IPS DF 4.7 (cell line): ENCODE data around the gene DCHS2.

ENCODE experiments used
- DNase-seq: peaks from one replicate; pipeline ENCODE4 v3.0.0-alpha.2; 2013; ENCODE audit warnings: low spot score; ENCODE audit errors: extremely low read depth

Gene DCHS2

DNA sequence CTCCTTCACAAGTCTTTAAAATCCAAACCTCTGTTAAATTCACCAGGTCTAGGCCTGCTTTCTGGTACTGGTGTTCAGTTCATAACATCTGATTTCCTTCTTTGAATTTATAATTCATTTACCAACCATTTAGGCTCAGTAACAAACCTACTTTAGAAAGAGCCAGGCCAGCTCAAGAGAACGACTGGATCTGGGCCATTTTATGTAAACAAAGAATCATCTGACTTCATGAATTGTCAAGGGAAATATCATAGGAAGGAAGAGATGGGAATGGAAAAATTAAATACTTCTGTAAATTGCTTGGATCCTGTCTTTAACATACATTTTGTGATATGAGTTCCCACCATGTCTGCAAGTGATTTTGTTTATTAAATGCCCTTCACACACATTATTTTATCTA is 36.5 kb downstream of the DCHS2 start:
- no peak for DNase-seq

DNA sequence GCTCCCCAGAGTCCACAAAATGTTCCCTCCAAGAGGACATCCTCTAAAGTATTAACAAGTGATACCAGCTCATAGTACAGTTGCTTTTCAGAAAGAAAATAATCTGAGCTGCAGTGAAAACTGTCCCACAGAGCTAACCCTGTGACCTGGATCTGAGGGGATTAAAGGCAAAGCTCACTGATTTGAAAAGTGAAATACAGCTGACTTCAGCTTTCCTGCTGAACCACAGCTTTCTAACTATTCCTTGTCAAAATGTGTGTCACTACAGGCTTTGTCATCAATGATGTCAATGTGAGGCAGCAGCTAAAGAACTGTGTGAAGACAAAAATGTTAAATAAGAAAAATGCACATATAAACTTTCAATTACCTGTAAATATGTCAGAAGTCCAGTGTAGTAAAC is 36.9 kb downstream of the DCHS2 start:
- DNase-seq: no peak

- DNase-seq: no peak
Measured at GRCh38 chr4:154452798-154453346, 38.7 kb downstream of the DCHS2 start.

DNA sequence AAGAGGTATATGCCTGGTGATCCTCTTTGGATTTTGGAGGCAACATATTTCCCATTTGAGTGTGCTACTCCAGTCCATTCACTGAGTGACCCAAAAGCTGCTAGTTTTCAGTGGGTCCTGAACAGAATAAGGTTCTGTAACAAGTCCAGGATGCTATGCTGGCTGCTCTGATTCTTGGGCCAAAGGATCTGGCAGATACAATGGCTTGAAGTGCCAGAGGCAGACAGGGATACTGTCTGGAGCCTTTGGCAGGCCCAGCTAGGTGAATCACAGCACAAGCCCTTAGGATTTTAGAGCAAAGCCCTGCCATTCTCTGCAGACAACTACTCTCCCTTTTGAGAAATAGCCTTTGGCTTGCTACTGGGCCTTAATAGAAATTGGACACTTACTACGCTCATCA is 40.6 kb downstream of the DCHS2 start:
- no peak for DNase-seq

DNA sequence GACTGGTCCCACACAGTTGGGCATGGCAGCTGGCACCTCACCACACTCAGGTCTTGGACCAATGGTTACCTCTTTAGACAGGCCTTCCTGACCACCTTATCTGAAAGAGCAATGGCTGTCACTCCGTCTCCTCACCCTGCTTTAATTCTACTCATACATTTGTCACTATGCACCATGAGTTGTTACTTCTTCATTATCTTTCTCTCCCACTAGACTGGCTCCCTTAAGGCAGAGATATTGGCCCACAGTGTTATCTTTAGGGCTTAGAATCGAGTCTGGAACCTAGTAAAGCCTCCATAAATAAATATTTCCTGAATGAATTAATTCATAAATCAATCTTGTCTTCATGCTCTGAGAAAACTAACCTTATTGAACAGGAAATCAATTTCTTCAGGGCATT is 46.6 kb downstream of the DCHS2 start:
- DNase-seq: no peak

DNA sequence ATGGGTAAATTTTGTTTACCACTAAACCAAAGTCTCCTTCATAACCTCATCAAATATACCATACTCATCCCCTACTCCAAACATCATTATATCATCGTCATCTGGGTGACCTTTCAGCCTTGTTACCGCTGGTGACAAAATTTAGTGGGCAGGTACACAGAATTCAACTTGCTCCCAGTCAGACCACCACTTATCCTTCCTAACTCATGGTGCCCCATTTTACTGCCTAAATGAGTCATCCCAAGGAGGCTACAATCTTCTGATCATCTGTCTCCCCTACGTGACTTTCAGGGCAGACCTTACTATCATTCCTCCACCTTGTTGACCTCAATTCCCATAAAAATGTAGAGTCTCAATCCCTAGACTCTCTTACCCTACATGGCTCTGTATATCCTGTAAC is 49.6 kb downstream of the DCHS2 start:
- DNase-seq: no peak

DNA sequence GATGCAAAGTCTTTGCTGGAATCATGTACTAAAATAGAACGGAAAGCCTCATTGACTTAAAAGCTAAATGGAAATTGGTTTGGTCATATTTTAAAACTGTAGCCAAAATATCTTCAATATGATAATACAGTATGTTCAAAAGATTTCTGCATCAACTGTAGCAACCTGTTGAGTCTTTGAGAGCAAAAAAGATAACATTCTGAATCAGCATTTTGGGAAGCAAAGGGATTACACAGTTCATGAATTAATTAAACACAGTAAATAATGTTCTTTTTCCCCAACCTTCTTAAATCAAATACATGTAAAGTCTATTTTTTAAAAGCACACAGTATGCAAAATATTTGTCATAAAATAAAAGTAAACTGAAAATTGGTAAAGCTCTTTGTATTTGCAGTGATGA is 50.5 kb downstream of the DCHS2 start:
- DNase-seq: no peak

DNA sequence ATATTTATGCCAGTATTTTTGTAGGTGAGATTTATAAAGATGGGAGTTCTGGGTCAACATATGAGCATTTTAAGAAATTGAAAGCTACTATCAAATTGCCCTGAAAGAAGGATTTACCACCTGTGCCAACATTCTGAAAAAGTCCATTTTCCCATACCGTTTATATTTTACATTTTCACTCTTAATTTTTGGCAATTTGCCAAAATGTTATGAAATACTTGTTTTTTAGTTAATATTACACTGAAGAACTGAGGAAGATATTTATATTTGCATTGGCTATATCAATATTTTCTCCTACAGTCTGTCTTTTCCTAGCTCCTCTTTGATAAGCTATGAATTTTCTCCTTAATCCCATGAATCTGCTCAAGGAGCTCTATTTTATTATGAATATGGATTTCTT is 52.4 kb downstream of the DCHS2 start:
- no peak for DNase-seq

DNA sequence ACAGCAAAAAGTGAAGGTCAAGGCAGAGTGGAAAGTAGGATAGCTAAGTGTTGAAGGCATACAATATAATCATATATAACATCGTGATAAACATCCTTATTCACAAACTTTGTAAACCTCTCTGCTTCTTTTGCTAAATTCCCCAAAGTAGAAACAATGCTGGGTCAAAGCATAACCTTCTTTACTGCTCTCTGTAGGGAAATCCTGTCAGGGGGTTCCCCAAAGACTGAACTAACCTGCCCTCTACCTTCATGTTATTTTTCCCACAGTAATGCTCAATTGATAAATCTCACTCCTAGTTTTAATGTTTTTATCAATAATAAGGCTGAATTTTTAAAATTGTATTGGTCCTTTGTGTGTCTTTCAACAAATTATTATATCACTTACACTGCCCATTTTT is 55.7 kb downstream of the DCHS2 start:
- no peak for DNase-seq

DNA sequence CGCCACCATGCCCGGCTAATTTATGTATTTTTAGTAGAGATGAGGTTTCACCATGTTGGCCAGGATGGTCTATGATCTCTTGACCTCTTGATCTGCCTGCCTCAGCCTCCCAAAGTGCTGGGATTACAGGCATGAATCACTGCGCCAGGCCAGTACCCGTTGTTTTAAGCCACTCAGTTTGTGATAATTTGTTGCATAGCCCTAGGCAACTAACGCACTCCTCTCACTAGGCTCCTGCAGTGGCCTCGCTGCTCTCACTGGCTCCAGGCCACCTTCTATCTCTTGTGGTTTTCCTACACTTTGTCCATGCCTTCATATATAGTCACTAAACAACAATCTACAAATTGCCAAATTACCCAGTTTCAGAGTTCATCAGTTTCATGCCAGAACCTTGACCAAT is 58.1 kb downstream of the DCHS2 start:
- DNase-seq: no peak

- DNase-seq: no peak
Measured at GRCh38 chr4:154429176-154429575, 62.4 kb downstream of the DCHS2 start.

GRCh38 chr4:154427149-154427548 is 64.5 kb downstream of the DCHS2 start:
- no peak for DNase-seq

DNA sequence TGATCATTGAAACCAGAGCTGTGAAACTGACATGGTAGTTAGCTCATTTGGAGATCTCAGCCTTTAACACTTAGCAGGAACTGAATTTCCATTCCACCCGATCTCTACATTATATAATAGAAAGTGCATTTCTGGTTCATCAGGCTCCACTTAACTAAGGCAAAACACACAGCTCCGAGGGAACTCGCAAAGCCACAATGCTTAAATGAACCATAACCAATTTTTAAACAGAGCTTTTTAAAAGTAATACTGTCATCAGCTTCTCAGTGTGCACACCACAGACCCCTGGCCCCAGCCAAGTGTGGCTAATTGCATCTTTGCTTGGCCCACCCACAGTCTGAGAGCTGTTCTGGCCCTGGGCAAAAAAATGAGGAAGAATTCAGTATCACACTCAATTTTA is 66.1 kb downstream of the DCHS2 start:
- DNase-seq: no peak

- no peak for DNase-seq
Measured at GRCh38 chr4:154424810-154425484, 66.7 kb downstream of the DCHS2 start.

DNA sequence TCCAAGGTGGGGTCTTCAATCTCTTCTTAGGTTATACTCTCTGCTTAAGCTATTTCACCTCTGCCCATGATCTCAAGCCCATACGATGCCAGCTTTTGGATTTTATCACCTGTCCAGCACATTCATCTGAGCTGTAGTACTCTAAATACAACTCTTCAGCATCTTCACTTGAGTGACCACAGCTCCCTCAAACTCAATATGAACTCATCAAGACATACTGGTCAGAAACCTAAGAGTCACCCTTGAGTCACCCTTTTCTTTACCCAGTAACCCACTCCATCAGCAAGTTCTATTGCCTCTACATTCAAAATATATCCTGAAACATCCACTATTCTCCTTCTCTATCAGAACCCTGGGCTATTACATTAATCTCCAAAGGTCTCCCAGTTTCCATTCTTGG is 69.4 kb downstream of the DCHS2 start:
- no peak for DNase-seq

DNA sequence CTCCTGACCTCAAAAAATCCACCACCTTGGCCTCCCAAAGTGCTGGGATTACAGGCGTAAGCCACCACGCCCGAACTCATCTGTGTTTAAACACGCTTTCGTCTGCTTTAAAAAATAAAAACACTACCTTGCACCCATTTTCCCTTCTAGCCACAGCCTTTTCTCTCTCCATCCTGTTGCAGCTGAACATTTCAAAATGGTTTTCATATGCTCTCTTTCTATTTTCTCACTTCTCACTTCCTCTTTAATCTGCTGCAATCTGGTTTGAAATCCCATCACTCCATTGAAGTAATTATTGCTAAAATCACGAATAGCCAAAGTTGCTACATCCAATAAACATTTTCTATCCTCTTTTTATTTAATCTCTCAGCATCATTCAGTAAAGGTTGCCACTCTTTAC is 70.0 kb downstream of the DCHS2 start:
- DNase-seq: no peak

DNA sequence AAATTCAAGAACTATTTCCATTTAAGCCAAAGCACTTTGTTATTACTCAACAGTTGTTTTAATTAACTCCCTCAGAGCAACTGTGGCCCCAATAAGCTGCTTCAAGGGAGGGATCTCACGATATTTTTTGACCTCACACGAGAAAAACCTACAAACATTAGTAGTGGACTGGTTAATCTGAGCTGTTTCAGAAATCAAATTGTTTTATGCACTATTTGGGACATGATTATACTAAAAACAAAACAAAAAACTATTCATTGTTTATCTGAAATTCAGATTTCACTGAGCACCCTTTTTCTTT is 74.3 kb downstream of the DCHS2 start:
- no peak for DNase-seq

DNA sequence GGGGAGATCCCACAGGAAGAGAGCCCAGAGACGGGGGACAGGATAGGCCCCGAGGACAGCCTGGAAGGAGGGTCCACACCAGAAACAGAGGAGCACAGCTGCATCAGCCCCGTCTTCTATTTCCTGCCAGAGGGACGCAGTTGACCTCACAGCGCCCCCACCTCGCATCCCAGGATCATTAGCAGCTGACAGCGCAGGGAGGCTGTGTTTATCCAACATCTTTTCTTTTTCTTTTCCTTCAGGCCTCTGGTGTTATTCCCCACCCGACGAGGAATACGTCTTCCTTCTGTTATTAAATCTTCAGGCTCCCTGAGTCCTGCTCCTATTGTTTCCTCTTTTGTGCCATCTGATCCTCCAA is 75.4 kb downstream of the DCHS2 start:
- no peak for DNase-seq

- no peak for DNase-seq
Measured at GRCh38 chr4:154415313-154415712, 76.3 kb downstream of the DCHS2 start.

DNA sequence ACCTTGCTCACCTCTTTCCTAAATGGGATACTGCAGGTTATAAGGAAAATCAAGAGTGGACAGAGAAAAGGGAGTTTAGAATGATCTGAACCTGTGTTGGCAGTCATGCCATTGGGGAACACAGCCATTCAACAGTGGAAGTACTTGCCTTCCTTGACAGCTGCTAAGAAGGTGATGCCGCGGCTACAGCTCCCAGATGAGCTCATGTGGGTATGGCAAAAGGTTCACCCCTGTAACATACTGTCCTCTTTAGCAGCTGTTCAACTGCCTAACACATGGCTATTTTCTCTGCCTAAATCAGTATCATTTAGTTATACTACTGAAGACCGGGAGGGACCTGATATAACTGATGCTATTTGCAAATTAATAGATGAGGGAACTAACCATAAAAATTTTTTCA is 76.8 kb downstream of the DCHS2 start:
- no peak for DNase-seq

- no peak for DNase-seq
Measured at GRCh38 chr4:154414371-154414770, 77.2 kb downstream of the DCHS2 start.

DNA sequence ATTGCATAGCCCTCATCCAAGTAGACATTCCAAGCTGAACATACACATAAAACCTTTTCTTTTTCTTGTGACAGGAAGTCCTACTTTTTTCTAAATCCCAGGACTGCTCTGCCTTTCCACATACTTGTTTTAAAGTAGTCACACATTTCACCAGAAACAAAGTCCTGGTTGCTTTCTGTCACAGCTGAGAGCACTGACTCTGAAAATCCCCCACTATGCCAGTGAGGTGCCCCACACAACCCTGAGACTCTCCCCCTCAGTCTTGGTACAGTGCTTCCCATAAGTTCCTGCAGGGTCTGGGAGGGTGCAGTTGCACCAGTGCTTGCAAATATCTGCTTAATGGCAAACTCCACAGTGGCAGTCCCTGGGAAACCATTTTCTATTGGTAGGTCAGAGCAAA is 84.2 kb downstream of the DCHS2 start:
- no peak for DNase-seq

DNA sequence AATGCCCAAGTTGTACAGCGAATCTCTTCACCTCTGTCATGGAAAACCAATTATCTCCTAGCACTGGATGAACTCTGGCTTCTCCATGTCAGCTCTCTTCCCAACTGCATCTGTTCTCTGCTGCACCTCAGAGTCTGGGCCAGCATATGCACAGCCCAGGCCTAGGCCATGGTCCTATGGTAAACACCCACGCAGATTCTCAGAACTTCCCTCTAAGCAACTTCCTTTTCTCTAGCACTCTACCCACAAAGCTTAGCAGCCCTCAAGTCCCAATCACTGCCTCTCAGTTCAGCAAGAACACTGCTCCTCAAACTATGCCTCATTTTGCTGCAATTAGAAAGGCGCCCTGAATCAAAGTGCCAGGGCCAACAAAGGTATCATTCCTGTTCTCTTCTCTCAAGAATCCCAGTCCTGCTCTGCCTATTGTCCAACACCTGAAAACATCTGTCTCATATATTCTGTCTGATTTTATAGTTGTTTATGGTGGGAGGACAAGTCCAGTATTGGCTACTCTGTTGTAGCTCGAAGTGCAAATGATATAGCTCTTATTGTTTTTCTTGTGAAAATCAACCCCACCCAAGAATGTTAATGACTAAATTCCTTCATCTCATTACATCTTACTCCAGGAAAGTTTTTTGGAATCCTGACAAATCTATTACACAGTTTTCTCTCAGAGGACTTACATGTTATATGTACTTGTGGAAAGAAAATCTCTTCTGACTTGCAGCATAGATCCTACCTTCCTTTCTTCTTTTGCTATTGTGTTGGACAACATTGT is 85.4 kb downstream of the DCHS2 start:
- no peak for DNase-seq
